ENCODE results near the gene MMP8.

The MMP8 gene

DNA sequence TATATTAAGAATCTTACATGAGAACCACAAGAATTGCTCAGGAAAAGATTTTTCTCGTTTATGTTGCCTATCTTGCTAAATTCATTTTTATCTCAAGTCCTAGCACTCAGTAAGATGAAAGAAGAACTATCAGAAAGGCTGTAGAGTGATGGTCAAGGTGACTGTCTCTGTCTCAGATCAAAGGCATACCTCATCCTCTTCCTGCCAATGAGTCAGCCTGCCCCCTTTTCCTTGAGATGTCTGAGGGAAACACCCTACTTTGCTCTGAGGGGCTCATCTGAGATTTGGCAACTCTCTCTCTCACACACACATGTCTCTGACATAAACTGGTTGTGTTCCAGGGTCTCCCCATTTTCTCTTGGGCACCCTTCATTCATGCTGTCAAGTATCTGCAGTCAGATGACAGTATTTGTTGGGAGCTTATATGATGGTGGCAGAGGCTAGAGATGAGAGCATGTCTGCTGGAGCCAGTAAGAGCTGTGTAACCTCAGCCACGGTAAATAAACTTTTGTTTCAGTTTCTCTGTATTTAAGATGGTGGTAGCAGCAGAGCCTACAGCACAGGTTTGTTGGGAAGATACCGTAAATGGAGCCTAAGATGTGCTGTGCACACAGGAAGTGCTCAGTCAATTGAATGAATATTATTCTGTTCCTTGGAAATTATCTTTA, 20.8 kb downstream of the MMP8 start:
- H3K4me3 ChIP-seq (ENCODE audit: low read depth, low read length): no peak overlapping the region
- TF ChIP-seq, protein P1, sequence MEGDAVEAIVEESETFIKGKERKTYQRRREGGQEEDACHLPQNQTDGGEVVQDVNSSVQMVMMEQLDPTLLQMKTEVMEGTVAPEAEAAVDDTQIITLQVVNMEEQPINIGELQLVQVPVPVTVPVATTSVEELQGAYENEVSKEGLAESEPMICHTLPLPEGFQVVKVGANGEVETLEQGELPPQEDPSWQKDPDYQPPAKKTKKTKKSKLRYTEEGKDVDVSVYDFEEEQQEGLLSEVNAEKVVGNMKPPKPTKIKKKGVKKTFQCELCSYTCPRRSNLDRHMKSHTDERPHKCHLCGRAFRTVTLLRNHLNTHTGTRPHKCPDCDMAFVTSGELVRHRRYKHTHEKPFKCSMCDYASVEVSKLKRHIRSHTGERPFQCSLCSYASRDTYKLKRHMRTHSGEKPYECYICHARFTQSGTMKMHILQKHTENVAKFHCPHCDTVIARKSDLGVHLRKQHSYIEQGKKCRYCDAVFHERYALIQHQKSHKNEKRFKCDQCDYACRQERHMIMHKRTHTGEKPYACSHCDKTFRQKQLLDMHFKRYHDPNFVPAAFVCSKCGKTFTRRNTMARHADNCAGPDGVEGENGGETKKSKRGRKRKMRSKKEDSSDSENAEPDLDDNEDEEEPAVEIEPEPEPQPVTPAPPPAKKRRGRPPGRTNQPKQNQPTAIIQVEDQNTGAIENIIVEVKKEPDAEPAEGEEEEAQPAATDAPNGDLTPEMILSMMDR (IDR thresholded peaks at IDR 0.05; ENCODE audit: control insufficient read depth, extremely low read depth, insufficient read depth): no peak
- no peak for DNase-seq (ENCODE audit: low read depth)

DNA sequence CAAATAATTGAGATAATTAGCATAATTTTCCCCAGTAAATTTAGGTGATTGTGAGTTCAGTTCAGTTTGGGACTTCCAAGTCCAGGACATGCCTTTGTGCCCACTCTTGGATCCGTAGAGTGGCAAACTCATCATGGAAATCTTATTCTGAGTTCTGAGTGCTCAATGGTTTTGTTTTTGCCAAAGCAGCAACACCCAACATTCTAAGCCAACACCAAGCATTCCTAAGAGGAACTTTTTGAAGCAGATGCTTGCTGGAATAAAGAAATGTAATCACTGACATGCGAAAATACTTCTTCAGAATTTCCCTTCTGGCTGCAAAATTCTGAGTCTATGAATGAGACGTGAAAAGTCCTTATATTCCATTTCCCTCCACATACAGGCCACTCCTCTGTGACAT, 29.6 kb downstream of the MMP8 start:
- no peak for DNase-seq (ENCODE audit: low read depth)
- TF ChIP-seq, protein P1 (IDR thresholded peaks at IDR 0.05; ENCODE audit: control insufficient read depth, extremely low read depth, insufficient read depth): no peak
- no peak overlapping the region for H3K4me3 ChIP-seq (ENCODE audit: low read depth, low read length)

DNA sequence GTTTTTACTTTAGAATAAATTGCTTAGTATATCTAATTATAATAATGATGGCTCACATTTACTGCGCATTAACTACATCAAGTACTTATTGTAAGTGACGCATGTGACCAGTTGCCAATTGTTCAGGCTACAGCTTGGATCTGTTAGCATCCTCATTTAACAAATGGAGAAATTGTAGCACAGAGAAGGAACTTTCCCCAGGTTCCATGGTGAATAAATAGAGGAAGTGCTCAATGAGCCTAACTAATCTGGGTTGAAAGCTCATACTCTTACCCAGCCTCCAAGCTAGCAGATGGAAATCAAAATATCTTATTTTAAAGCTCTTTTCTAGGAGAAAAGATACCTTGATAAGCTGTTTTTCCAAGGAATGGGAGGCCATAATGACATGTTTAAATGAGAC, 39.0 kb downstream of the MMP8 start:
- DNase-seq (ENCODE audit: low read depth): no peak
- TF ChIP-seq, protein P1 (IDR thresholded peaks at IDR 0.05; ENCODE audit: control insufficient read depth, extremely low read depth, insufficient read depth): no peak
- H3K4me3 ChIP-seq (ENCODE audit: low read depth, low read length): no peak overlapping the region

DNA sequence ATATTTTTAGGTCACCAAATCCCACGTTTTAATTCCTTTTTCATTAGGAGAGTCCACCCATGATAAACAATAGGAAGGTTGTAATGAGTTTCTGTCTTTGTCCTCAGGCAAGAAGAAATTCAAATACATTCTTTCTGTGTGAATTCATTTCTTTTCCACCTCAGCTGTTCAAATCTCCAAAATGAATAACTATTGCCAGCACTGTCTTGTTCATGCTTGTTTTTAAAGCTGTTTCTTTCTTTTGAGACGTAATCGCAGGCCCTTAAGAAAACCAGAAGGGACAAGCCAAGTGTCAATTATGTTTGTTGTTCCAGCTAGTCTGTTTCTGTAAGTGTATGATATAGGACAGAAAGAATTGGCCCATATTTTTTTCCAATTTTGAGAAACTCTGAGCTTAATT, 39.4 kb downstream of the MMP8 start:
- DNase-seq (ENCODE audit: low read depth): no peak
- TF ChIP-seq, protein P1 (IDR thresholded peaks at IDR 0.05; ENCODE audit: control insufficient read depth, extremely low read depth, insufficient read depth): no peak
- H3K4me3 ChIP-seq (ENCODE audit: low read depth, low read length): no peak overlapping the region

DNA sequence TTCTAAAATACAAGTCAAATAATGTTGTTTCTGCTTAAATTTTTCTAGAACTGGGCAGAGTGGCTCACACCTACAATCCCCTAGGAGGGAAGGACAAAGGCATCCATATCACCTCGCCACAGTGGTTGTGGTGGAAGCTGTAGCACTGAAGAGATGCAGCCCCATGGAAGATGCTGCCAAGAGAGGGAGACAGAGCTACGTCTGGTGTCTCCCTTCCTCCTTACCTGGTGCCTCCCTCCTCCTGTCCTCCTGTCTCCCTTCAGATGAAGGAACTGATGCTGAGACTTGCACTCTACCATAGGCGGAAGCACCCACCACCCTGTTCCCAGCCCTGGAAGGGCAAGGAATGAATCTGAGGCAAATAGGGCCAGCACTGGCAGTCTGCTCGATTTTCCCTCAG, 41.5 kb downstream of the MMP8 start:
- TF ChIP-seq, protein P1 (IDR thresholded peaks at IDR 0.05; ENCODE audit: control insufficient read depth, extremely low read depth, insufficient read depth): no peak
- no peak for DNase-seq (ENCODE audit: low read depth)
- no peak overlapping the region for H3K4me3 ChIP-seq (ENCODE audit: low read depth, low read length)

DNA sequence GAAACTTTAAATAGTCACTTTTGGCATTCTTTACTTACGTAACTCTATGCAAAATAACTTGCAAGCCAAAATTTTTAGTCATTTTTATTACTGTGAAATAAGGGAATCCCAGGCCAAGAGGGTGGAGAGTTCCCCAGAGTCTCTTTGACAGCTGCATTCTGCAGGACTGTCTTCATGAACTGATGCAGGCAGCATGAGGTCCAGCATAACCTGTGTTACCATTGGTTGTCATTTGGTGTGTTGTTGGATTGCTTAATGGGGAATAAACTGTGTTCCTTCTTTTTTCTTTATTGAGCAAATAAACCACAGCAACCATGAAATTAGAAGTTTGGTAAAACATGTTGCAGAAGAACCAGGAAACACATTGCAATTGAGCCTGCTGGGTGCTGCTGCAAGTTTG, 43.8 kb downstream of the MMP8 start:
- TF ChIP-seq, protein P1 (IDR thresholded peaks at IDR 0.05; ENCODE audit: control insufficient read depth, extremely low read depth, insufficient read depth): no peak
- H3K4me3 ChIP-seq (ENCODE audit: low read depth, low read length): no peak overlapping the region
- no peak for DNase-seq (ENCODE audit: low read depth)

DNA sequence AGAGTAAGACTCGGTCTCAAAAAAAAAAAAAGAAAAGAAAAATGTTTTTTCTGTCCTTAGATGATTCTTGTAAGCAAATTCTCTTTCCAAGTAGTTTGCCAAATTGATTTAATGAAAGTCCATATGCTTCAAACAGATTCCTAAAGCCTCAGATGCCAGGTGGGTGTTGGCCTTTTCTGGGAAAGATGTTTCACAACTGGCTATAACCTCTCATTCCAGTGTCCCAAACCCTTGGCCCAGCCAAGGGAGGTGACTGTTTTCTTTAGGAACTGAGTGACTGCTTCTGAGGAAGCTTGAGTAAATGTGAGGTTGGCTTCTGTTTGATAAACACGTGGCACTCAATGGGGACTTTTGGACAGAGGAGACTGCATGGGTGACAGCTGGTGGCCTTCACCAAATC, 46.7 kb downstream of the MMP8 start:
- no peak overlapping the region for H3K4me3 ChIP-seq (ENCODE audit: low read depth, low read length)
- TF ChIP-seq, protein P1 (IDR thresholded peaks at IDR 0.05; ENCODE audit: control insufficient read depth, extremely low read depth, insufficient read depth): no peak
- DNase-seq (ENCODE audit: low read depth): no peak
